Glutamatergic neuron (in vitro differentiated cells): ENCODE data around the gene ECEL1. TPM values are rescaled to one million over a fixed set of nuclear protein-coding genes. Genes with fewer than 3 reads are reported as not detected.

Experiments used
- DNase-seq: peaks from one replicate; pipeline ENCODE4 v3.0.0; 2022
- H3K27ac Mint-ChIP-seq: one replicate; pipeline ENCODE4 v1.8.0; 2020; ENCODE audit warnings: mild to moderate bottlenecking, mixed read lengths, inconsistent platforms; ENCODE audit not compliant: unreplicated experiment
- H3K27me3 Mint-ChIP-seq: one replicate; pipeline ENCODE4 v1.8.0; 2020; ENCODE audit warnings: mild to moderate bottlenecking, moderate library complexity, mixed read lengths, inconsistent platforms; ENCODE audit not compliant: unreplicated experiment
- H3K36me3 Mint-ChIP-seq: one replicate; pipeline ENCODE4 v1.8.0; 2020; ENCODE audit warnings: mild to moderate bottlenecking, mixed read lengths, inconsistent platforms; ENCODE audit not compliant: unreplicated experiment
- H3K4me1 Mint-ChIP-seq: one replicate; pipeline ENCODE4 v1.8.0; 2020; ENCODE audit warnings: mild to moderate bottlenecking, low read depth, mixed read lengths, inconsistent platforms; ENCODE audit not compliant: unreplicated experiment
- H3K4me3 Mint-ChIP-seq: one replicate; pipeline ENCODE4 v1.8.0; 2020; ENCODE audit warnings: mild to moderate bottlenecking, mixed read lengths, inconsistent platforms; ENCODE audit not compliant: unreplicated experiment
- H3K9me3 Mint-ChIP-seq: one replicate; pipeline ENCODE4 v1.8.0; 2020; ENCODE audit warnings: mild to moderate bottlenecking, moderate library complexity, mixed read lengths, inconsistent platforms; ENCODE audit not compliant: unreplicated experiment
- total RNA-seq: library from RNA; stranded (reverse); fragmentation: NEBNext Ultra II Directional; extraction: Animal tissue kit (Norgen Biotek cat#: 25700); gene quantifications from one replicate; pipeline ENCODE4 v1.2.1, GENCODE V29; 2021; ENCODE audit not compliant: unreplicated experiment
- TF ChIP-seq, protein P1 (sequence below): fragments of 200-600 bp; sonication (generic); IDR thresholded peaks from one replicate; pipeline ENCODE4 v1.5.0; 2021; ENCODE audit not compliant: partially characterized antibody, unreplicated experiment

Gene ECEL1
- total RNA-seq, 1 donor from 2014 or later = 2.3 TPM

DNA sequence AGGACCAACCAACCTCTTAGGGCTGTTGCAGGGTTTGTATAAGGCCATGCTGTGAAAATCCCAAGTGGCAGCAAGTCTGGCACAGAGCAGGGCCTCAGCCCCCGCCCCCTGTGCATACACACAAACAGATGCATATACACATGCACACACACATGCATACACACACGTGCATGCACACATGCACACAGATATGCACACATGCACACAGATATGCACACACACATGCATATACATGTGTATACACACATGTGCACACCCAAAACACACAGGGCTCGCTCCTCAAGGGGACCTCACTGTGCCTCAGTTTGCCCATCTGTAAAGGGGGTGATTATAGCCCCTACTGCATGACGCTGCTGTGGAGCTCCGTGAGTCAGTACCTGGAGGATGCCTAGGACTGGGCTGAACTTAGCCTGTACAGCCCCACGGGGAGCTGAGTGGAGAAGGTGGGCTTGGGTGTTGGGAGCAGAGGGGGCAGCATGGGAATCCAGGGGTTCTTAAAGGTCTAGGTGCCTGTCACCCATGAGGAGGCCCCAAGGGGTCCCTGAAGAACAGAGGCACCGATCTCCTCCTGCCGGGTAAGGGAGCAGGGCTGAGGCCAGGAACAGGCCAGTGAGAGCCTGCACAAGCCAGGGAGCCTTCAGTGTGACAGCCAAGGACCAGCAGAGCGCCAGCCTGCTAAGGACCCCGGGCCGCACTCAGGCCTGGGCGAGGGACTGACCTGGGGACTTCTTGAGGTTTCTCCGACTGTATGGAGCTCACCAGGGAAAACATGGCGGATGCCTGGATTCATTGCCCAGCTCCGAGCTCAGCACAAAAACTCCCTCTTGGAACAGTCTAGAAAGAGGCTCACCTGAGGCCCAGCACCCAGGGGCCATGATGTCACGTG is 55.7 kb downstream of the ECEL1 start:
- Mint-ChIP-seq H3K27me3 (peaks cover 5% of the 10 kb centered on the region), H3K4me3 (no peak overlapping the region), H3K27ac (no peak overlapping the region), H3K36me3 (no peaks in the 10 kb centered on the region), H3K9me3 (no peaks in the 10 kb centered on the region), H3K4me1 (no peaks in the 10 kb centered on the region)
- TF ChIP-seq, protein P1, sequence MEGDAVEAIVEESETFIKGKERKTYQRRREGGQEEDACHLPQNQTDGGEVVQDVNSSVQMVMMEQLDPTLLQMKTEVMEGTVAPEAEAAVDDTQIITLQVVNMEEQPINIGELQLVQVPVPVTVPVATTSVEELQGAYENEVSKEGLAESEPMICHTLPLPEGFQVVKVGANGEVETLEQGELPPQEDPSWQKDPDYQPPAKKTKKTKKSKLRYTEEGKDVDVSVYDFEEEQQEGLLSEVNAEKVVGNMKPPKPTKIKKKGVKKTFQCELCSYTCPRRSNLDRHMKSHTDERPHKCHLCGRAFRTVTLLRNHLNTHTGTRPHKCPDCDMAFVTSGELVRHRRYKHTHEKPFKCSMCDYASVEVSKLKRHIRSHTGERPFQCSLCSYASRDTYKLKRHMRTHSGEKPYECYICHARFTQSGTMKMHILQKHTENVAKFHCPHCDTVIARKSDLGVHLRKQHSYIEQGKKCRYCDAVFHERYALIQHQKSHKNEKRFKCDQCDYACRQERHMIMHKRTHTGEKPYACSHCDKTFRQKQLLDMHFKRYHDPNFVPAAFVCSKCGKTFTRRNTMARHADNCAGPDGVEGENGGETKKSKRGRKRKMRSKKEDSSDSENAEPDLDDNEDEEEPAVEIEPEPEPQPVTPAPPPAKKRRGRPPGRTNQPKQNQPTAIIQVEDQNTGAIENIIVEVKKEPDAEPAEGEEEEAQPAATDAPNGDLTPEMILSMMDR = no peak
- DNase-seq = no peak

Other genes starting within 250 kb of the ECEL1 start
- gene ALPP, start 109.1 kb downstream of the ECEL1 start, total RNA-seq = 0.34 TPM
- 2.4 TPM for gene ALPG, start 81.0 kb downstream of the ECEL1 start, total RNA-seq
- gene ALPI, start 31.7 kb downstream of the ECEL1 start, total RNA-seq = not detected
- gene PRSS56, start 32.6 kb upstream of the ECEL1 start, total RNA-seq = not detected
- gene CHRND, start 38.3 kb upstream of the ECEL1 start, total RNA-seq = 2.2 TPM
- 3.5 TPM for gene CHRNG, start 51.9 kb upstream of the ECEL1 start, total RNA-seq
- gene TIGD1, start 62.7 kb upstream of the ECEL1 start, total RNA-seq = 12.3 TPM
- gene EIF4E2, start 62.9 kb upstream of the ECEL1 start, total RNA-seq = 82.9 TPM
- 0.71 TPM for gene EFHD1, start 145.8 kb upstream of the ECEL1 start, total RNA-seq
- 91.7 TPM for gene GIGYF2, start 209.5 kb upstream of the ECEL1 start, total RNA-seq